ENCODE measurements around the gene QPCT.
A peak's percentile ranks its signal among the peaks of the same experiment; 100 is the strongest.
"Not testable (repeated sequence)": the region's sequence is repeated elsewhere in the genome, so short reads cannot be mapped to it uniquely, and the experiment has no call there.

Gene QPCT

GRCh38 chr2:37361994-37362698 is 17.7 kb downstream of the QPCT start:
- DNase-seq: no peak

GRCh38 chr2:37364351-37364750 is 19.9 kb downstream of the QPCT start:
- no peak for DNase-seq

GRCh38 chr2:37365669-37366068 is 21.2 kb downstream of the QPCT start:
- DNase-seq: no peak

- DNase-seq: no peak
Observed at GRCh38 chr2:37366773-37367172, 22.3 kb downstream of the QPCT start.

GRCh38 chr2:37367310-37367709 is 22.9 kb downstream of the QPCT start:
- no peak for DNase-seq

GRCh38 chr2:37367984-37368383 is 23.6 kb downstream of the QPCT start:
- DNase-seq: no peak

GRCh38 chr2:37370666-37371065 is 26.2 kb downstream of the QPCT start:
- DNase-seq: no peak

GRCh38 chr2:37372000-37372399 is 27.6 kb downstream of the QPCT start:
- no peak for DNase-seq

- no peak for DNase-seq
Observed at GRCh38 chr2:37375741-37376288, 31.4 kb downstream of the QPCT start.

- DNase-seq: peak; percentile 42 to 68
Observed at GRCh38 chr2:37376421-37377186, 32.2 kb downstream of the QPCT start.

GRCh38 chr2:37377187-37377532 is 32.7 kb downstream of the QPCT start:
- DNase-seq: no peak

GRCh38 chr2:37378411-37378810 is 34.0 kb downstream of the QPCT start:
- no peak for DNase-seq

GRCh38 chr2:37379881-37380296 is 35.5 kb downstream of the QPCT start:
- DNase-seq: no peak

- not testable (repeated sequence) for DNase-seq
Observed at GRCh38 chr2:37380787-37381186, 36.4 kb downstream of the QPCT start.

GRCh38 chr2:37384261-37384660 is 39.8 kb downstream of the QPCT start:
- not testable (repeated sequence) for DNase-seq

- DNase-seq: no peak
Observed at GRCh38 chr2:37387148-37387835, 42.9 kb downstream of the QPCT start.

- DNase-seq: no peak
Observed at GRCh38 chr2:37388074-37388473, 43.6 kb downstream of the QPCT start.

- no peak for DNase-seq
Observed at GRCh38 chr2:37389395-37389794, 45.0 kb downstream of the QPCT start.

- peak; percentile 31 to 58 for DNase-seq
Observed at GRCh38 chr2:37389989-37390765, 45.7 kb downstream of the QPCT start.

GRCh38 chr2:37390777-37391176 is 46.3 kb downstream of the QPCT start:
- no peak for DNase-seq

- no peak for DNase-seq
Observed at GRCh38 chr2:37391711-37392110, 47.3 kb downstream of the QPCT start.

GRCh38 chr2:37392428-37392827 is 48.0 kb downstream of the QPCT start:
- DNase-seq: no peak

GRCh38 chr2:37394263-37394662 is 49.8 kb downstream of the QPCT start:
- no peak for DNase-seq
